ENCODE measurements around the gene GPHN.
A peak's percentile ranks its signal among the peaks of the same experiment; 100 is the strongest.

Gene GPHN

DNA sequence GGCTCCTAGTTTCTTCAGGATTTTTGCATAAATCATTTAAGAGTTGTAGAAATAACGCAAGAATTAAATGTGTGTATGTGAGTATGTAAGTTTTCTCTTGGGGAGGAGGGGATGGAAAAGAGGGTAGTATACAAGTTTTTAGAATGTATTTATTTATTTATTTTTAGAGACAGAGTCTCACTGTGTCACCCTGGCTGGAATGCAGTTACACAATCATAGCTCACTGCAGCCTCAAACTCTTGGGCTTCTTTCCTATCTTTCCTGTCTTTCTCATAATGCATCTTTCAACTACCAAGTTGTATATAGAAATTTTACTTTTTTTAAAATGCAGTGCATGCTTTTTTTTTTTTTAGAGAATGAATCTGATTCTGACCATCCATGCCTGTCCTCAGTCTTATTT is 412.2 kb downstream of the GPHN start:
- H3K36me3 Mint-ChIP-seq, result peaks cover 19% of the 10 kb centered on the region

DNA sequence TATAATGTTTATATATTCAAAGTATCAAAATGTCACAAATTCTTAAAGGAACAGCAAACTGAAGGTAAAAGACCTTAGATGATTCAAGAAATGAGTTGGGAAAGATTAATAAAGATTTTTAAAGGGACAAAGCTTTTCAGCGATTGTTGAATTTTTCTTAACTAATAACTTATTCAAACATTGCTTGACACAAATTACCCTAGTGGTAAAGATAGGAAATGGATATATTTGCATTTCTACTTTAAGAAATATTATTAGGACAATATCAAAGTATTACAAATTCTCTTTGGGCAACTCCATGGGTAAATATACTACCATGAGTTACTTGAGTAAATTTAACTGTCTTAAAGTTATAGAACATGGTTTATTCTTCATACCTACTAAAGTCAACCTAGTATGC is 415.3 kb downstream of the GPHN start:
- H3K4me1 Mint-ChIP-seq, result no peaks in the 10 kb centered on the region
- ATAC-seq (no peak), DNase-seq (ENCODE audit: low spot score in 2 of 2) (no peak)
- H3K36me3 Mint-ChIP-seq, result peaks cover 11% of the 10 kb centered on the region
- H3K9me3 Mint-ChIP-seq, result peaks cover 6% of the 10 kb centered on the region
- no peak overlapping the region for H3K4me3 Mint-ChIP-seq
- H3K27ac Mint-ChIP-seq, result no peak overlapping the region

More for the DNA sequence above, 412.2 kb downstream of the GPHN start:
- Mint-ChIP-seq H3K4me1 (no peaks in the 10 kb centered on the region), H3K27ac (no peak overlapping the region), H3K4me3 (no peak overlapping the region), H3K9me3 (peaks cover 3% of the 10 kb centered on the region)
- DNase-seq (ENCODE audit: low spot score in 2 of 2) (no peak), ATAC-seq (no peak)

DNA sequence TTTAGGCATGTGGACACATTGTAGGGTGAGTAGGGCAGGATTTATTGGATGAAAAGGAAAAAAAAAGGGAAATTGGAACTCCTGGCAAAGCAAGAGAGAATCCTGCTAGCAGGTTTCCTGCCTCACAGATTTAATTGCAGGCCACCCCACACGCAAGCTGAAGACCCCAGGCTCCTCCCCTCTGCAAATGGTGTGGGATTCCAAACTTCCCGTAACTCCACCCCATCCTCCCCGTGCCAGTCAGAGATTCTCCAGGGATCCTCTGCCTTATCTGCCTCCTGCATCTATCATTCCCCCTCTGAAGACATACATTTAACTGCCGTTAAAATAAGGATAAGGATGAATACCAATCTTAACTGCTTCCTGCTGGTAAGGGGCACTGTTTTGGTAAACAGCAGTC is 431.5 kb downstream of the GPHN start:
- ATAC-seq (no peak), DNase-seq (ENCODE audit: low spot score in 2 of 2) (no peak)
- Mint-ChIP-seq H3K9me3 (peaks cover 16% of the 10 kb centered on the region), H3K36me3 (peaks cover 6% of the 10 kb centered on the region), H3K27ac (no peak overlapping the region), H3K4me3 (no peak overlapping the region), H3K4me1 (no peaks in the 10 kb centered on the region)

DNA sequence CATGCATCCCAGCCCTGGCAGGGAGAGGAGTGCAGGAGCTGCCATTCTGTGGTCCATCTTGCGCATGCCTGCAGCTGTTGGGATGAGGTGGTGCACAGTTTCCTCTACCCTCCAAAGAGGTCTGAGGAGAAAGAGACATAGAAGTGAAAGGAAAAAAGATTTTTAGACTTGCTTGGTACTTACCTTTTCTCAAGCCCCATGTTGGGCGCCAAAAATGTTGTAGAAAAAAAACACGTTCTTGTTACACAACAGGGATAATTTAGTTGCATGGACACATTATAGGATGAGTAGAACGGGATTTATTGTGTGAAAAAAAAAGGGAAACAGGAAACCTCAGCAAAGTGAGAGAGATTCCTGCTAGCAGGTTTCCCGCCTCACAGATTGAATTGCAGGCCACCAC is 436.9 kb downstream of the GPHN start:
- no peak for DNase-seq (ENCODE audit: low spot score in 2 of 2)

DNA sequence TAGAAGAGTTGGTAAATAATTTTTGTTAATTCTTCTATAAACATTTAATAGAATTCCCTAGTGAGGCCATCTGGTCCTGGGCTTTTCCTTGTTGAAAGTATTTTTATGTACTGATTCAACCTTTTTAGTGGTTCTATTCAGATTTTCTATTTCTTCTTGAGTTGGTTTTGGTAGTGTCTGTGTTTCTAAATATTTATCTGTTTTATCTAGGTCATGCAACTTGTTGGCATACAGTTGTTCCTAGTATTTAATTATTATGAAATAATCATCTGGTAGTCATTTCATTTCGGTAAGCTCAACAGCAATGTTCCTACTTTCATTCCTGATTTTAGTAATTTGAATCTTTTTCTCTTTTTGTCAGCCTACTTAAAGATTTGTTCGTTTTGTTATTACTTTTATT is 447.2 kb downstream of the GPHN start:
- Mint-ChIP-seq H3K9me3 (peaks cover 34% of the 10 kb centered on the region), H3K4me3 (no peak overlapping the region), H3K27ac (no peak overlapping the region), H3K36me3 (no peaks in the 10 kb centered on the region), H3K4me1 (no peaks in the 10 kb centered on the region)
- no peak for DNase-seq (ENCODE audit: low spot score in 2 of 2)
- no peak for ATAC-seq

More for the DNA sequence above, 436.9 kb downstream of the GPHN start:
- no peak for ATAC-seq
- Mint-ChIP-seq H3K27ac (no peak overlapping the region), H3K4me1 (no peaks in the 10 kb centered on the region), H3K36me3 (peaks cover 7% of the 10 kb centered on the region), H3K4me3 (no peak overlapping the region), H3K9me3 (peaks cover 18% of the 10 kb centered on the region)

DNA sequence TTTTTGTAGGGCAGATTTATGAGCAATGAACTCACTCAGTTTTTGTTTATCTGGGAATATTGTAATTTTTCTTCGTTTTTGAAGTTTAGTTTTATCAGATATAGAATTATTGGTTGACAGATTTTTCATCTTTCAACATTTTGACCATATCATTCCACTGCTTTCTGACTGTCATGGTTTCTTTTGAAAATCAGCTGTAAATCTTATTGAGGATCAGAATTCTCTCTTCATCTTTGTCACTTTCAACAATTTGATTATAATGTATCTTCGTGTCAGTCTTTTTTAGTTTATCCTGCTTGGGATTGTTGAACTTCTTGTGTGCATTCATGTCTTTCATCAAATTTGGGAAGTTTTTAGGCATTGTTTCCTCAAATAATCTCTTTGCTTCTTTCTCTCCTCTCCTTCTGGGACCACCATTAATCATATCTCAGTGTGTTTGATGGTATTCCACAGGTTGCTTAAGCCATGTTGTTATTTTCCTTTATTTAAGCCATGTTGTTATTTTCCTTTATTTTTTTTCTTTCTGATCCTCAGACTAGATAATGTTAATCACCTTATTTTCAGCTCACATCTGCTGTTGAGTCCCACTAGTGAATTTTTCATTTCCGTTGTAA is 451.6 kb downstream of the GPHN start:
- H3K27ac Mint-ChIP-seq, result no peak overlapping the region
- DNase-seq (ENCODE audit: low spot score in 2 of 2), result no peak
- no peaks in the 10 kb centered on the region for H3K4me1 Mint-ChIP-seq
- H3K9me3 Mint-ChIP-seq, result peaks cover 30% of the 10 kb centered on the region
- ATAC-seq, result no peak
- H3K4me3 Mint-ChIP-seq, result no peak overlapping the region
- peaks cover 6% of the 10 kb centered on the region for H3K36me3 Mint-ChIP-seq

DNA sequence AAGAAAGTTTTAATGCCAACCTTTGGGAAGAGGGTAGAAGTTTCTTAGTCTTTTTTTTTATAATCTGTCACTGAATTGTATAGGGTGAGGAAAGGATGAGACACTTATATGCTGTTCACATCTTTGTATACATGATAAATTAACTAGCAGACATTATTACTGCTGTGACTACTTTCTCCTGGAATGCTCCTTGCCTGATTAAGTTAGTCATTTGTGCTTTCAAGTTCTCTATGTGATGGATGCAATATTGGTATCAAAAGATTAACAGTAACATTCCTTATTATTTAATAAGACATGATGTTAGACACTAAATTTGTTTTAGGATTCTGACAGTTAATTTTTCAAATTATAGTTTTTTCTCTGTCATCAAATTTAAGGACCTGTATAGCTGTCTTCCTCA is 457.9 kb downstream of the GPHN start:
- Mint-ChIP-seq H3K4me1 (no peaks in the 10 kb centered on the region), H3K27ac (no peak overlapping the region), H3K4me3 (no peak overlapping the region), H3K9me3 (peaks cover 4% of the 10 kb centered on the region), H3K36me3 (peaks cover 15% of the 10 kb centered on the region)
- DNase-seq (ENCODE audit: low spot score in 2 of 2) (no peak), ATAC-seq (no peak)

DNA sequence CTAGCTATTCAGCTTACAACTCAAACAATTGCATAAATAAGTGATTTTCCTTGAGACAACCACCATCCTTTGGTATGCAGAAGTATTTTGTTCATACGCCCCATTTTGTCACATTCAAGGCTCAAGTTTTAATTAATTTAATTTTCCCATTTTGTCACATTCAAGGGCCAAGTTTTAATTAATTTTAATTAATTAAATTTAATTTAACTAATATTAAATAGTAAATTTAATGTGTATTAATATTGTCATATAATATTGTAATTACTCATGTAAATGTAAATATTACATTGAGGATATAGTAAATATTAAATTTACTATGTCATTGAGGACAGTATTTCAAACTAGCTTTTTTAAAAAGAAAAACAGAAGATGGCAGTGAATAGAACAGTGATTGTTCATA is 464.5 kb downstream of the GPHN start:
- Mint-ChIP-seq H3K27ac (no peak overlapping the region), H3K4me1 (no peaks in the 10 kb centered on the region), H3K9me3 (no peaks in the 10 kb centered on the region), H3K4me3 (no peak overlapping the region), H3K36me3 (no peaks in the 10 kb centered on the region)
- DNase-seq (ENCODE audit: low spot score in 2 of 2) (no peak), ATAC-seq (no peak)

DNA sequence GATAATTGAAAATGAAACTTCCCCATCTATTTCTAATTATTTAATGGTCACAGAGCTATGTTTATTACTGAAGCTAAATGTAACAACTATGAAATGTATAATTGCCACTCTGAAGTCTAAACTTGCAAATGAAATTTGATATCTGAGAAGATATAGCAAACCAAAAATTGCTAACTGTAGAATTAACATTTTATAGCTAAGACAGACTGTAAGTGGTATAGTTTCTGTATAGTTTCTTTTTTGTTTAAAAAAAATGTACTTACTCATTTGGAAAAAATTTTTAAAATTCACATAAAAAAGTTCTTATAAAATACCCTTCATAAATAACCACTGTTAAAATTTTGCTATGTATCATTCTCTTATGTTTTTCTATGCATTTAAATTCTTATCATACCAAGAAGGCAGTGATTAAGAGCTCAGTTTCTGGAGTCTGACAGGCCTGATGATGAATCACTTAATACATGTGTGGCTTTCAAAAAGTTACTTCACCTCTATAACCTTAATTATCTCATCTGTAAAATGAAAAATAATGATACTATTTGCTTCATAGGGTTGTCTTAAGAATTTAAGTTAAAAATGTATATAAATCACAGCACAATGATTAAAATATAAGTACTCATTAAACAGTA is 466.6 kb downstream of the GPHN start:
- Mint-ChIP-seq H3K4me3 (no peak overlapping the region), H3K4me1 (no peaks in the 10 kb centered on the region), H3K9me3 (no peaks in the 10 kb centered on the region), H3K36me3 (no peaks in the 10 kb centered on the region), H3K27ac (no peak overlapping the region)
- no peak for DNase-seq (ENCODE audit: low spot score in 2 of 2)
- ATAC-seq, result no peak

DNA sequence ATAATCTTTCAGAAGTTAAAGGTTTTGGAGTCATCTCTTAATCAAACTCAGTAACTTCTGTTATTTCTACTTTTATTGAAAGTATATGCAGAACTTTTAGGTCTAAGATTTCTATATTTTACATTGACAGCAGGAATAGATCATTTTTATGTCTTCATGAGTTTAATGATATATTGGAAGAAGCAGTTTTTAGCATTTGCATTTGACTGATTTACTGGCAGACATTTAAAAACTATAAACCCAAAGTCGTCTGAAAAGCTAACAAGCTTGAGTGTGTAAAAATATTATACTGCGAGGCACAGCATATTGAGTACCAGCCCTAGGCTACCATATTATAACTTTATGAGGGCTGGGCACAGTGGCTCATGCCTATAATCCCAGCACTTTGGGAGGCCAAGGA is 467.3 kb downstream of the GPHN start:
- H3K27ac Mint-ChIP-seq, result no peak overlapping the region

DNA sequence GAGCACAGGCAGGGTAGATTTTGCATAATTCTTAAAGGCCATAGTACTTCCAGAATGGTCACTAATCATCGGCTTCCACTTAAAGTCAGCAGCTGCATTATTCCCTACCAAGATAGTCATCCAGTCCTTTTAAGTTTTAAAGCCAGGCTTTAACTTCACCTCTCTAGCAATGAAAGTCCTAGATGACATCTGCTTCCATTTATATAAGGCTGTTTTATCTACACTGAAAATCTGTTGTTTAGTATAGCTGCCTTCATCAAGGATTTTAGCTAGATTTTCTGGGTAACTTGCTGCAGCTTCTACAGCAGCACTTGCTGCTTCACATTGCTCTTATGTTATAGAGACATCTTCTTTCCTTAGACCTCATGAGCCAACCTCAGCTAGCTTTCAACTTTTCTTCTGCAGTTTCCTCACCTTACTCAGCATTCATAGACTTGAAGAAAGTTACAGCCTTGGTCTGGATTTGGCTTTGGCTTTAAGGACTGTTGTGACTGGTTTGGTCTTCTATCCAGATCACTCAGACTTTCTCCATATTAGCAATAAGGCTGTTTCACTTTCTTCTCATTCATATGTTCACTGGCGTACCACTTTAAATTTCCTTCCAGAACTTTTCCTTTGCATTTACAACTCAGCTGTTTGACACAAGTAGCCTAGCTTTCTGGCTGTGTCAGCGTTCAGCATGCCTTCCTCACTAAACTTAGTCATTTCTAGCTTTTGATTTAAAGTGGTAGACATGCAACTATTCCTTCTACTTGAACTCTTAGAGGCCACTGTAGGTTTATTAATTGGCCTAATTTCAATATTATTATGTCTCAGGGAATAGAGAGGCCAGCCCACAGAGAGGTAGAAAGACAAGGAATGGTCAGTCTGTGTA is 471.4 kb downstream of the GPHN start:
- H3K4me3 Mint-ChIP-seq, result no peak overlapping the region
- ATAC-seq, result peak; percentile 87
- H3K4me1 Mint-ChIP-seq, result no peaks in the 10 kb centered on the region
- H3K9me3 Mint-ChIP-seq, result no peaks in the 10 kb centered on the region
- no peaks in the 10 kb centered on the region for H3K36me3 Mint-ChIP-seq
- no peak overlapping the region for H3K27ac Mint-ChIP-seq
- DNase-seq (ENCODE audit: low spot score in 2 of 2), result no peak

More for the DNA sequence above, 467.3 kb downstream of the GPHN start:
- H3K36me3 Mint-ChIP-seq, result no peaks in the 10 kb centered on the region
- no peak overlapping the region for H3K4me3 Mint-ChIP-seq
- DNase-seq (ENCODE audit: low spot score in 2 of 2) (no peak), ATAC-seq (no peak)
- no peaks in the 10 kb centered on the region for H3K9me3 Mint-ChIP-seq
- H3K4me1 Mint-ChIP-seq, result no peaks in the 10 kb centered on the region

DNA sequence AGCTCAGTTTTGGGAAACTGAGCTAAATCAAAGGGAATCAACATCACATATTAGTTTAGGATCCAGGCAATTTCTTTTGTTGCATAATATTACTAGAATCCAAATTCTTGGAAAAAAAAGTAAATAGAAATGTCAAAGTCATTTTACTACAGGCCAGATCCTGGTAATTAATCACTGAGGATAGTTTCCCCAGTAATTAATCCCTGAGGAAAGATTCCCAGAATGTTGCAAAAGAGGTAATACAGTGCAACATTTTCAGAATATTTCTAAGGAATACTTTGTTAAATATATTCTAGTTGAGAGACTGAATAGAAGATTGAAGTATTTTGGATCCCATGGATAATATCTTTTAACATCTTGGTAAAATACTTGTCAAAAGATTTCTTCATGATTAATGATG is 474.3 kb downstream of the GPHN start:
- Mint-ChIP-seq H3K4me1 (no peaks in the 10 kb centered on the region), H3K9me3 (no peaks in the 10 kb centered on the region), H3K27ac (no peak overlapping the region), H3K36me3 (no peaks in the 10 kb centered on the region), H3K4me3 (no peak overlapping the region)
- DNase-seq (ENCODE audit: low spot score in 2 of 2), result no peak
- no peak for ATAC-seq

DNA sequence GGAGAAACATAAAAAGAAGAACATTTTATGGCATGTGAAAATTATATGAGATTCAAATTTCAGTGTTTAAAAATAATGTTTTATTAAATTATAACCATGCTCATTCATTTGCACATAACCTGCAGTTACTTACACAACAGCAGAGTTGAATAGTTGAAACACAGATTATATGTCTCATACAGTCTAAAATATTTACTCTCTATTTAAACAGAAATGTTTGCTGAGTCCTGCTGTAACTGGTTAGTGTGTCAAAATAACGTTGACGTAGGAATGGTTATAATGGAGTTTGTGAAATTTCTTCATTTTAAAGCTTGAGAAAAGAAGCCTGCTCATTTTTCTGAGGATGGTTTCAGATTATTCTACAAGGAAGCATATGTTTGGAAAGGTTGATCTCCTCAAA is 484.8 kb downstream of the GPHN start:
- no peaks in the 10 kb centered on the region for H3K9me3 Mint-ChIP-seq
- H3K4me1 Mint-ChIP-seq, result no peaks in the 10 kb centered on the region
- DNase-seq (ENCODE audit: low spot score in 2 of 2), result no peak
- ATAC-seq, result no peak
- H3K36me3 Mint-ChIP-seq, result no peaks in the 10 kb centered on the region
- no peak overlapping the region for H3K27ac Mint-ChIP-seq
- H3K4me3 Mint-ChIP-seq, result no peak overlapping the region

DNA sequence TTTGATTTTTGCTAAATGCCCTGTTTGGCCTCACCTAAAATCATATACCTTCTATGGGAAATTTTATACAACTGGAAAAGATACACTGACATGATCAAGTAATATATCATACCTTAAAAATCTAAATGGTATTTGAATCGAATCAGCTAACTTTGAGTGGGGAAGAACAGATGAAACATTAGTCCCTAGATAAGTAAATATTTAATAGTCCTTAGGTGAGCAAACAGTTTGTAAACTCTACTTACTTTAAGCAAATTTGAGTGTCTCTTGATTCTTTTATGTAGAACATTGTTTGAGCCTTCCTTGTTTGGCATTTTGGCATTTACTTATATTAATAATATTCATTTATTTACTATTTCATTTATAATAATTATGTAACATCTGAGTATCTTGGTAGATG is 485.6 kb downstream of the GPHN start:
- ATAC-seq, result no peak
- no peak overlapping the region for H3K27ac Mint-ChIP-seq
- no peaks in the 10 kb centered on the region for H3K9me3 Mint-ChIP-seq
- DNase-seq (ENCODE audit: low spot score in 2 of 2), result no peak
- H3K36me3 Mint-ChIP-seq, result no peaks in the 10 kb centered on the region
- no peak overlapping the region for H3K4me3 Mint-ChIP-seq
- H3K4me1 Mint-ChIP-seq, result no peaks in the 10 kb centered on the region

DNA sequence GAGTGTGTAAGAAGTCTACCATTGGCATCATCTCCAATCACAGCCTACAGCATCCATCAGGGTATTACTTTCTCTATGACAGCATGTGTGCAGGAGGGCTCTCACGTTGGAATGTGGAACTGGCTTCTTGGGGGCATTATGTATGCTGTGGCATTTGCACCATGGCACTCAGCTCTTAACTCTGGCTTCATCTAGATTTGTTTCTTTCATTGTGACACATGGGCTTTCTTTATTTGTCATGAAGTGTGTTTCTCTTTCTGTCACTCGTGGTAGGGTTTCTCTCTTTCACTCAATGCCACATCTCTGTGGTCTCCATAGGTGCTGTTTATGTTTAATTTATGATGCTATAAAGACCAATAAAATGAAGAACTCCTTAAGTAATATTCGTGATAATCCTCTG is 490.1 kb downstream of the GPHN start:
- H3K9me3 Mint-ChIP-seq, result no peaks in the 10 kb centered on the region
- peak; percentile 98 for ATAC-seq
- H3K4me1 Mint-ChIP-seq, result no peaks in the 10 kb centered on the region
- no peak overlapping the region for H3K27ac Mint-ChIP-seq
- no peak overlapping the region for H3K4me3 Mint-ChIP-seq
- DNase-seq (ENCODE audit: low spot score in 2 of 2), result no peak
- H3K36me3 Mint-ChIP-seq, result no peaks in the 10 kb centered on the region

DNA sequence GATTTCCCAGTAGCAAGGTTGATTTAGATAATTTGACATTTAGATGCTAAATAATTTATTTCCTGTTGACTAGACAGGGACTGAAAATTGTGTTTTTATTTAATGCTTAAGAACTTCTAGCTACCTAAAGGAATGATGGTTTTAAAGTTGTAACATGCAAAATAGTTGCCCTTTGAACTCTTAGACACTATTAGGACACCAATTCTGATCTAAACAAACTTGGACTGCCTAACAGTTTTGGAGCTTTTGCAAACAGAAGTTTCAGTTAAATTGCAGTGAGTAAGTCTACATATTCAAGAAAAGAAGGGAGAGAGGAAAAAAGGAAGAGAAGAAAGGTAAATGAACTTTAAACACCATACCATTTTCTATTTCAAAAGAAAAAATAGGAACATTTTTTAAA is 492.0 kb downstream of the GPHN start:
- ATAC-seq (no peak), DNase-seq (ENCODE audit: low spot score in 2 of 2) (no peak)
- Mint-ChIP-seq H3K4me3 (no peak overlapping the region), H3K4me1 (no peaks in the 10 kb centered on the region), H3K27ac (no peak overlapping the region), H3K9me3 (no peaks in the 10 kb centered on the region), H3K36me3 (no peaks in the 10 kb centered on the region)
